Stimulated activated CD8-positive, alpha-beta memory T cell treated with anti-CD3 and anti-CD28 coated beads, Interleukin-2, amount 100 ng/mL, for 48 hours (primary cell): Measurements from ENCODE around the gene TBX1.
"Not testable (repeated sequence)": the region's sequence is repeated elsewhere in the genome, so short reads cannot be mapped to it uniquely, and the experiment has no call there.

Source experiments
- DNase-seq, 2 donors: peaks; one replicate each; pipeline ENCODE4 v3.0.0-alpha.2; 2020; ENCODE audit warnings: low read depth in 2 of 2

Gene TBX1

DNA sequence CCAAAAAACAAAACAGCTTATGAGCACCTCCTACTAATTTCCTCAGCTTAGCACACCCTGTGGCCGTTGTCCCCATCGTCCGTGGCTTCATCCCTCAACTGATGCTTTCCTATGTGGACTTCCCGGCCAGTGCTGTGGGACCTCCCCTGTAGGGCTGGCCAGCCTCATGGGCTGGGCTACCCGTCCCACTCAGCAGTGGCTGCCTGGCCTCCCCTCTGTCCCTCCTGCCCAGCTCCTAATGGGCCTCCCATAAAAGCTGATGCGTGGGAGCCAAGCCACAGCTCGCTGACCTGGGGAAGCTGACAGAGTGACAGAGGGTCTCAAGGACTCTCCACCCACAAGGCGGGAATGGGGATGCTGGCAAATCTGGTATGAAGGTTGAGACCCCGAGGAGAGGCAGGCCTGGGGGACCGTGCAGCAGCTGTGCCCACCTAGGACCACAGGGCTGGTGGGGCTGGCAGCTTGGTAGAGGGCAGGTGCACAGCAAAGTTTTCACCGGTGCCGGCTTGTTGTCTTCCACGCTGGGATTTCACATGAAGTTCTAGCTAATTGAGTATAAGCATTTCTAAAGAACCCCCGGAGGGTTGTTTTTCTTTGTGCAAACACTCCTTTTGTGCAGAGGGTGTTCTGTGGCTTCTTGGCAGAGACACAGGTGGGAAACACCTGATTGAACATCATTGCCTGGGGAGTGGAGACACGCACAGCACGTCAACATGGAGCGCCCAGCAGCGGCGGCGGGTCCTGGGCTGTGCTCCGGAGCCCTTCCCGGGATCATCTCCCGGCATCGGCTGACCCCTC is 23.2 kb downstream of the TBX1 start:
- DNase-seq = no peak

DNA sequence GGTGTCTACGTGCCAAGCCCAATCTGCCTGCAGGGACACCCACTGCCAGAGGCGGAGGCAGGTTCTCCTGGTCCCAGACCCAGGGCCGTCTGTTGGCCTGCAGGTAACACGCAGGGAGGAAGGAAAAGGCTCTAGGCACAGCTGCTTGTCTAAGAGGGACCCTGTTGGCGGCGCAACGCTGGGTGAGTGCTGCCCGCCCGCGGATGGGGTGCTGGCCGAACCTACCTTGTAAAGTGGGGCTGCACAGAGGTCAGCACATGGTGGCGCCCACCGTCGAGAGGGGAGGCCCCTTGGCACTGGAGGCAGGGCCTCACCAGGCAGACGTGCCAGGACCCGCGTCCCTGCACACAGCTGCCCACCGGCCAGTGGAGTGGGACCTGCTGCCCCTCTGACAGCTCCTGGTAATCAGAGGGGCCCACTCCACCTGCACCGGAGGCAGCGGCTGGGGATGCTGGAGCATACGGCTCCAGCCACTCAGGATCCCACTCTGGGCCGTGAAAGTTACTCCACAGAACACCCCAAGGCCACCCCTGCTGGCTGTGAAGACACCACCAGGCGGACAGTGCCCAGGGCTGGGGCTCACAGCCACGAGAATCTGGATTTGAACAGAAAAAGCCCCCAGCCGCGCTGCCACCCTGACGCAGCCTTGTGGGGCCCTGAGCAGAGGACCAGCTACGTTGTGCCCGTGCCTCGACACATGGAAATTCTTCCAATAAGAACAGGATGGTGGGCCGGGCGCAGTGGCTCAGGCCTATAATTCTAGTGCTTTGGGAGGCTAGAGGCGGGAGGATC is 24.0 kb downstream of the TBX1 start:
- no peak for DNase-seq

DNA sequence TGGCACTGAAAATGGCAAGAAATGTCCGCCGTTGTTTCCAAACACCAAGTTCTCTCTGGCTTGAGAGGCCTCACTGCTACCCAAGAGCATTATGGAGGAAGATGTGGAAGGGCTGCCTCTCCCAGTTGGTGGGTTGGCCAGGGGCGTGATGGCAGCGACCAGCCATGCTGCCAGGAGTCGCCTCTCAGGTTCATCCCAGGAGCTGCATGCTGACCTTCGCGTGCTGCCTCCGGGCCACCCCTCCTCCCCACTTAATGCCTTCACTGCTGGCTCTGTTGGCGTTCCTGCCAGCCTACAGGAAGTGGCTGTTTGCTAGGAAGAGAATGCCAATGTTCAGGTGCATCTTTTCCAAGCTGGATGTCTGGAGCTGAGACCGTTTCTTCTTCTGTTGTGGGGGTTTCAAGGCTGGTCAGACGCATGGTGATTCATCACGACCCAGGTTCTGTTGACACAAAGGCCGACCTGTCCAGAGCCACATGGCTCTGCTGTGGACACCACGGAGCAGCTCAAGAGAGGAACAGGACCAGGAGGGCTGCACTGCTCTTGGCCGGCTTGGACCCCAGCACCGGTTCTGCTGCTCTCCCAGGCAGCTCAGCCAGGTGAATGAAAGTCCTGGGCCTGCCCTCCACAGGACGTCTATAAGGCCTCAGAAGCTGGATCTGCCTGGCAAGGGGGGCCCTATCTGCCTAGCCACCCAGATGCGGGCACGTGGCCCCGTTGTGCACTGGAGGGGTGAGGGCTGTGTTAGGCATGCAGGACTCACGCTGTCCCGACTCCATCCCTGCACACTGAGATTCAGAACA is 25.1 kb downstream of the TBX1 start:
- DNase-seq = no peak

DNA sequence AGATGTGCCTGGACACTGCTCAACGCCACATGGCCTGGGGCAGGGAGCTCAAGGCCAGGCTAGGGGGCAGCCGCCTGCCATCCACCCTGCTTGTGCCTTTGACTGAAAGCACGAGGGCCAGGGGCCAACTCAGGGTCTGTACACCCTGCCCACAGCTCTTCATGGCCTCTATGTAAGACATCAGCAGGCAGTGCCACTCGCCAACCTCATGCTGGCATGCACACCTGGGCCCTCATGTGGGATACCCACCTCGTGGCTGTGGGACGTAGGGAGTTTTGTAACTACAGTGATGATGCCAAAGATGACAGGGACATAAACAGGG is 25.6 kb downstream of the TBX1 start:
- DNase-seq = no peak

DNA sequence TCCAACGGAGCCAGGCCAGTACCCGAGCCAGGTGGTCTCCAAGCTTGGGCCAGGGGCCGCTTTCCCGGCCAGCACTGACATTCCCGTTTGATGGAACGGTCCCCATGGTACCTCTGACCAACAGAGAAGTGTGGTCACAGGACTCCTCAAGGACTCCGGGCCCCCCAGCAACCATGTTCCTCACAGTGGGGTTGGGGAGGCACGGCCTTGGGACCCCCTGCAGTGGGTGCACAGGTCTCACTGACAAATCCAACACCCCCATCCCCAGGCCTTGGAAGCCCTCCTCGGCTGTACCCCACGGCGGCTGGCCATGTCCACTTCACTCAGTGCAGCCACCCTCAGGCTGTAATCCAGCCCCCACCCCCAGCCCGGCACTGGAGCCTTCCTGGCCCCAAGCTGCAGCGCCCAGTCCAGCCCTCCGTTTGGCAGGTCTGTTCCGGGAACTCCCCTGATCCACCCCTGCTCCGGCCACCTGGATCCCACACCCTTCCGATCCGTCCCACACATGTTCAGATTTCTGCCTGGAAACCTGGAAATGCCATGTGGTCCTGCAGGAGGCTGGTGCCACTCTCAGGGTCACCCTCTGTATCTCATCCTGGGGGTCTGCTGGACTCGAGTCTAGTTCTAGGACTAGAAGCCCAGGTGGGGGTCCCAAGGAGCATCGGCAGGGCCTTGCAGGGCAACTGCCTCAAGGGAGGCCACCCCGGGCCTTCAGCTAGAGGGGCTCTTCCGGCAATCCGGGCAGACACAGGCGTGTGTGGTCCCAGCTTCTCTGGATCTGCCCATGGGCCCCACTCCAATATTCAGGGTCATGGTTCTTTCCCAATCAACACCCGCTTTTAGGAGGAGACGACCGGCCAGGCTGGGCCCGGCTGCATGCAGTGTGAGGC is 26.6 kb downstream of the TBX1 start:
- DNase-seq = no peak

DNA sequence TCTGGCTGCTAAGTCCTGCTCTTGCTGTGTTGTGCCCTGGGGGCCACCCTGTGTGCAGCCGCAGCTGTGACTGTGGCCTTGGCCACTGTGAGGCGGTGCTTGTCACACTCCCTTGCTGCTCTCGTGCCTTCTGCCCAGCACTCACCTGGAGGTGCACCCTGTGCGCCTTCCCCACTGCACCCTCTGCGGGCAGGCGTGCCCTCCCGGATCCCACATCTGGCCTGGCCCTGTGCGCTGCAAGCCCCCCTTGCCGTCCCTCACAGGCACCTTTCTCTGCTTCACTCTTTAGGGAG is 27.2 kb downstream of the TBX1 start:
- DNase-seq = no peak

DNA sequence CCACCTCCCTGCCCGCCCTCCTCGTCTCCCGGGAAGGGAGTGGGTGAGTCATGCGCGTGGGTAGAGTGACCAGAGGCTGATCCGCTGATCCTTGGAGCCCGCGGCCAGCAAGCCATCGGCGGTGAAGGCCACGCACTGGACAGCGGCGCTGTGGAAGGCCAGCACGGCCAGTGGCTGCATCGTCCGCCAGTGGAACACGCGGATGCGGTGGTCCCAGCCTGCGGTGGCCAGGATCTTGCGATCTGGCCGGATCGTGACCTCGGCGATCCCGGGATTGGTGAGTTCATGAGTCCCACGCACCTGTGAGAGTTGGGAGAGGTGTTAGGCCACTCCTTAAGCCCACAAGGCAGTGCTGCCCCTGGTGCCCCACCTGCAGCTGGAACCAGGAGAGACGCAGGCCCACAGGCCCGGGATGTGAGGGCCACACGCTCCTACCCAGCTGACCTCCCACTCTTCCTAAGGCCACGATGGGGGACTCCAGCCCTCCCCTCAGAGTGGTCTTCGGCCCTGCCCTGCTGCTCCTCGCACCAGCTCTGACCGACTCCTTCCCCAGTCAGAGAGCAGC is 28.2 kb downstream of the TBX1 start:
- no peak for DNase-seq

DNA sequence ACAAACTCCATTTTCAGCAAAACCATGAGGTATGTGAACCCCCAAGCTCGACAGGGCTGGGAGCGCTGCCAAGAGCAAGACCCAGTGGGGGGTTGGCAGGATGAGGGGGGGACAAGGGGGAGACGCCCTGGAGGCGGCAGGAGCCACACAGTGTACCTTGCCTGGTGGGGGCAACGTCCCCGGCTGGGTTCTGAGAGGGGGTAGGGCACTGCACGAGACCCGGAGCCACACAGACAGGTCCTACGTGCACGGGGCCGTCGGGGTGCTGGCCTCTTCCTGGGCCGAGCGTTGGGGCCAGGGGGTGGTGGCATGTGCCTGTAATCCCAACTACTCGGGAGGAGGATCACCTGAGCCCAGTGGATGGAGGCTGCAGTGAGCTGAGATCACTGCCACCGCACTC is 28.8 kb downstream of the TBX1 start:
- DNase-seq = no peak

DNA sequence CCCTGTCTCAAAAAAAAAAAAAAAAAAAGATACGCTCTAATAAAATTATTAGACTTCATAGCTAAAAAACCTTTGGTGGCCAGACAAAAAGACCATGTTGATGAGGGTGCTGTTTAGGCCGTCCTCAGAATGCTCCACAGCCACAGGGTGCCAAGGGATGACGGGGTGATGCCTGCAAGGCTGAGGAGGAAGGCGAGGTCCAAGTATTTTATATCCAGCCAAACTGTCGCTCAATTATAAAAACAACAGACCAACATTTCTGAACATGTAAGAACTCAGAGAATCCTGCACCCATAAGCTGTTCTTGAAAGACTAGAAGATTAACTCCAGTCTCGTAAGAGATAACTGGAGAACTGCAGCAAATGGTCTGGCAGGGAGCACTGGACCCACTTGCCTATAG is 29.2 kb downstream of the TBX1 start:
- no peak for DNase-seq

DNA sequence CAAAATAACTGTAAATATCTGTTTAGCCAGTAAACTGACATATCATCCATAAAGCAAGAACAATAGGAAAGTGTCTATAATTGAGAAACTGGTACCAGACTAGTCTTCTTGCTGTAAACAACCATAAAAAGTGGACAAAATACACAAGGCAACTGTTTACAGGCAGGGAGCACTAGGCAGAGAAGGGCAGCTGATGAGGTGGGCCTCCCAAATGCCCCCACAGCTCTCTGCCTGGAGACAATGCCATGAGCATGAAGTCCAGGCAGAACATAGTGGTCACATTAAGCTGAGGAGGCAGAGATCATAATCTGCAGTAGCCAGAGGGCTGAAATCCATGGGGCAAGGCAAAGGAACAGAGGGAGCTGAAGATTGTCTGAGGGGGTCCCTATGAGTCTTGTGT is 30.7 kb downstream of the TBX1 start:
- DNase-seq = no peak

DNA sequence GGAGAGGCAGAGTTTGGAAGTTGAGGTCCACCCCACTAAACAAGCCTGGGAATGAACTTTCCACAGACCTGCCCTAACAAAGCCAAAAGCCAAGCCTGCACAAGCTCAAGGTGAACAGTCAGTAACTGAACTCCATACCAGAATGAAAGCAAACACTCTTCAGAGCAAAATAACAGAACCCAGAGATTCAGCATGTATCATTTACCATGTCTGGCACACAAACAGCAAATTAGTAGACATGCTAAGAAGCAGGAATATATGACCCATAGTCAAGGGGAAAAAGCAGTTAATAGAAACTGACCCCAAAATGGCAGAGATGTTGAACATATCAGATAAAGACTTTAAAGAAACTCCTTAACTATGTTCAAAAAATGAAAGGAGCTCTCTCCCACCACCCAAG is 31.3 kb downstream of the TBX1 start:
- DNase-seq = no peak

DNA sequence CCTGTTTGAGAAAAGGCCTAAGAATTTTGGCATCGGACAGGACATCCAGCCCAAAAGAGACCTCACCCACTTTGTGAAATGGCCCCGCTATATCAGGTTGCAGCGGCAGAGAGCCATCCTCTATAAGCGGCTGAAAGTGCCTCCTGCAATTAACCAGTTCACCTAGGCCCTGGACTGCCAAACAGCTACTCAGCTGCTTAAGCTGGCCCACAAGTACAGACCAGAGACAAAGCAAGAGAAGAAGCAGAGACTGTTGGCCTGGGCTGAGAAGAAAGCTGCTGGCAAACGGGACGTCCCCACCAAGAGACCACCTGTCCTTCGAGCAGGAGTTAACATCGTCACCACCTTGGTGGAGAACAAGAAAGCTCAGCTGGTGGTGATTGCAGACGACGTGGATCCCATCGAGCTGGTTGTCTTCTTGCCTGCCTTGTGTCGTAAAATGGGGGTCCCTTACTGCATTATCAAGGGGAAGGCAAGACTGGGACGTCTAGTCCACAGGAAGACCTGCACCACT is 31.9 kb downstream of the TBX1 start:
- DNase-seq = not testable (repeated sequence)

DNA sequence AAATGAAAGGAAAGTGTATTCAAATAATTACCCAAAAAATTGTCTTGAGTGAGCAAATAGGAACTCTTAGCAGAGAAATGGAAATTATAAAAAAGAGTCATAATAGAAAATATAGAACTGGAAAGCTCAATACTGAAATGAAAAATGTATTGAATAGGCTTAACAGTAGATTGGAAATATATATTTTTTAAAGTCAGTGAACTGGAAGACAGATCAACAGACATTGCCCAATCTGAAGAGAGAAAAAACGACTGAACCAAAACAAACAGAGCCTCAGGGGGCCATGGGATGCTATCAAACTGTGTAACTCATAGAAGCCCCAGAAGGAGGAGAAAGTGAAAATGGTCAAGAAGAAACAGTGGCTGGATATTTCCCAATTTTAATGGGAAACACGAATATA is 32.6 kb downstream of the TBX1 start:
- DNase-seq = no peak

DNA sequence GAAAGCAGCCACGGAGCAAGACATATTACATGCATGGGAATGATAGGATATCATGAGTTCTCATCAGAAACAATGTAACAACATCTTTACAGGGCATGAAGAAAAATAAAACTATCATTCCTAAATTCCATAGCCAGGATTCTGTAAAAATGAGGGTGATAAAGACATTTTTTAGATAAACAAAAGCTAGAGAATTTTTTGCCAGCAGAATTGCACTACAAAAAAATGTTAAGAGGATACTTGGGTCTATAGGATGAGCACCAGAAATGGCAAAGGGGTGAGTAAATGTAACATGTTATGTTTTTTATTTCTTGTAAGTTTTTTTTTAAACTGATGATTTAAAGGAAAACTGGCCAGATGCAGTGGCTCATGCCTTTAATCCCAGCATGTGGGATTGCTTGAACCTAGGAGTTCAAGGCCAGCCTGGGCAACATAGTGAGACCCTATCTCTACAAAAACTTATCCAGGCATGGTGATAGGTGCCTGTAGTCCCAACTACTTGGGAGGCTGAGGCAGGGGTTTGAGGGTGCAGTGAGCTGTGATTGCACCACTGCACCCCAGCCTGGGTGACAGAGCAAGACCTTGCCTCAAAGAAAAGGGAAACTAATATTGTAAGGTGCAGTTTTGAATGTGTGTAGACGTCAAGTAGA is 33.2 kb downstream of the TBX1 start:
- no peak for DNase-seq

DNA sequence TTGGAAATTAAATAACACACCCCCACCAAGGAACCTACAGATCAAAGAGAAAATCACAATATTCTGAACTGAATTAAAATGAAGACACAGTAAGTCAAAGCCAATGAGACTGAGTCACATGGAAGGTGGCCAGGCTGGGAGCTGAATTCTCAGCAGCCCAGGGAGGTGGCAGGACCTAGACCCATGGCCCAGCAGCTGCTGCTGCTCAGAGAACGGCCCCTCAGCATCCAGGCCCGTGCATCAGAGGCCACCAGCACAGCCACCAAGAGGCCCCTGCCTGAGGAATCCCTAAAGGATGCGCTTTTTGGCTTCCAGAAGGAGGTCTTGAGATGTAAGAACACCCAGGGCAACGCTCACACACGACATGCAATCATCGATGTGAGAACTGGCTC is 35.0 kb downstream of the TBX1 start:
- no peak for DNase-seq

DNA sequence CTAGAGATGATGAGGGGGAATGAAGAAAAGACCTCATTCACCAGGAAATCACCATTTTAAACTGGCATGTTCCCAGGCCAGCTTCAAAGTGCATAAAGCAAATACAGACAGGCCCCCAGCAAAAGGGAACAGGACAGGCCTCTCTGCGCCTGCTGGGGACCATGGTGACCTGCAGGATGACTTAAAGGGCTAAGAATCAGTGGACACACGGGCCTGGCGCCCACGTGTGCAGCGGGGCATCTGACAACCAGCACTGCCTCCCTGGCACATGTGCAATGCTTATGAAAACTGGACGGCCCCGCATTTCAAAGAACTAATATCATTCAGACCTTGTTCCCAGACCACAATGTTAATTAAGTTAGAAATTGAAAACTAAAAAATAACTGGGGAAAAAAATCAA is 35.6 kb downstream of the TBX1 start:
- DNase-seq = no peak

DNA sequence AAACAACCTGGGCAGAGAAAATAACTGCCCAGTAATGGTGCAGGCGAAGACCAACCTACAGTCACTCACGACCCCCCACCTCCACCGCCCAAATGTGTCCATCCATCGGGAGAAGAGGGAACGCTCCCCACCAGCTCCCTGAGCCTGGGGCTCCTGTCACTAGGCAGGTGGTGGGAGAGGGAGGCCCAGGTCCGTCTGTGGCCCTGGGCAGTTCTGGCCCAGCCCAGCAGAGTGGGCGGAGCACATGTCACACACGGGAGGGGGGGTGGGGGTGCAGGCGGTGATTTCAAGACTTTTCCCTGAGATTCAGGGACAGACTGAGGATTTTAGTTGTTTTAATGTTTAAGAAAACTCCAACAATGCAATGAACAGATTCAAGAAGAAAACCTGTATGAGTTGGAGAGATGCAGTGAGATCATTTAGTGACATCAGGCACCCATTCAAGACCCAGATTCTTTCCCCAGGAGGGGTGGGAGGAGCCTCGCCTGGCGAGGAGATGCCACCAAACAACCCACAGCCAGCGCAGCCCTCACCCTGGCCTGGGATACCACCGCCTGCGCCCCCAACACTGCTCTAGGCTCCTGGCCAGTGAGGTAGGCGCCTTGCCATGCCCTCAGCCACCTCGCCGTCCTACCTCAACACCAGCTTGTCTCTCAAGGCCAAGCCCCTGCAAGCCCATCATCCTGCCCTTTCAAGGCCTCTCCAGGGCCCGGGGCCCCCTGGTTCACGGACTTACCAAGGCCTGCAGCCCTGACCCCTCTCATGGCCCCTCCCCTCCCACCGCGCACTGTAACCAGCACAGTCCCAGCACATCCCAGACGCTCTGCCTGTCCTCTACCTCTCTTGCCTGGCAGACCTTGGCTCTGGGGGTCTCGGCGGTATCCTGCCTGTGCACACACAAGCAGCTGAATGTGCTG is 36.8 kb downstream of the TBX1 start:
- no peak for DNase-seq

DNA sequence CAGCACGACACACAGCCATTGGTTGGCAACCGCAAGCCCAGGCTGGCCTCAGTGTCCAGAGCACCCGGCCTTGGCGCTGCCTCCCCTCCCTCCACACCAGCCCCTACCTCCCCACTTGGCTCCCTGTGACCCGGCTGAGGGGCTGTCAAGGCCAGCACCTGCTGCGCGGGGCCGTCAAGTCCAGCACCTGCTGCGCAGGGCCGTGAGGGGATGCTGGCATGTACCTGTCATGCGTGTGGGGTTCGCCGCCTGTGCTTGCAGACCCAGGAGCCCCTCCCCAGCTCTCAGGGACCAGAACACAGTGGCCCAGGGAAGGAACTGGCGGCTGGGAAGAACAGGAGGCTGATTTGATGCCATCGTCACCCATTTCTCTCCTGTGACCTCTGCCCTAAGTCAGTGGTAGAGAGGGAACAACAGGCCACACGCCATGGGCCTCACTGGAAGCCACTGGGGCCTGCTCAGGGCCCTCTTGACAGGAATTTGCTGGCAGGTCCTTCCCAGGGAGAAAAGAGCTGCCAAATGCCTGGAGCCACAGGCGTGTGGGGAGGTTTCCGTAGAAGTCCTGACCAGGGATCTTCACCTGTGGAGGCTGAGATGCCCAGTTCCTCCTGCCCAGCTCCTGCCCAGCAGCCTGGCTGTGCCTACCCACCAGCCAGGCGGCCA is 37.6 kb downstream of the TBX1 start:
- DNase-seq = no peak

DNA sequence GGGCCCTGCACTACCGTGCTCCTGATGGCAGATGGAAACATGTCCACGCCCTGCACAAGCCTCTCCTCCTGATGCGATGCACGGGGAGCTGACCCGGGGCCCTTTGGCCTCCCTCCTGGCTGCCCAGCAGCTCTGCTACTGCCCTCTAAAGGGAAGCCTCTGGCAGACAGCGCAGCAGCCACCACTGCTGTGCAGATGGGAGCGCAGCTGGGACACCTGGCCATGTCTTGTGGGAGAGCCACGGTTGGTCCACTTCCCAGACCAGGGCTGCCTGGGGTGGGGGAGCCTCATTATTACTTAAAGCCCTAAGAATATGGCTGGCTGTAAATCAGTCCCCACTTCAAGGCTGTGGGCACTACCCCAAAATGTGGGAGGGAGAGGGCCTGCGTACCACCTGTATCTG is 38.3 kb downstream of the TBX1 start:
- DNase-seq = no peak
